ENCODE results near the gene FCF1.

- TF ChIP-seq CTCF (IDR thresholded peaks at IDR 0.05) (no peak), REST (IDR thresholded peaks at IDR 0.05) (no peak), JUN (IDR thresholded peaks at IDR 0.05) (no peak), EP300 (IDR thresholded peaks at IDR 0.05) (no peak), BHLHE40 (IDR thresholded peaks at IDR 0.05; ENCODE audit: low read depth, low read length) (no peak), POLR2A (IDR thresholded peaks at IDR 0.05; ENCODE audit: low read length) (no peak), MAX (IDR thresholded peaks at IDR 0.05) (no peak), ZFP36 (IDR thresholded peaks at IDR 0.05; ENCODE audit: borderline replicate concordance, partially characterized antibody) (no peak), CHD2 (IDR thresholded peaks at IDR 0.05; ENCODE audit: low read length, partially characterized antibody) (no peak), ZC3H11A (IDR thresholded peaks at IDR 0.05) (no peak), JUNB (IDR thresholded peaks at IDR 0.05) (no peak), RFX5 (IDR thresholded peaks at IDR 0.05) (no peak), CBX8 (IDR thresholded peaks at IDR 0.05) (no peak), MAZ (IDR thresholded peaks at IDR 0.05; ENCODE audit: borderline replicate concordance, low read depth, low read length) (no peak)
Measured at GRCh38 chr14:74711651-74712050, 1.3 kb upstream of the FCF1 start.
